GM13977 (cell line): ENCODE measurements around the gene IGSF3.
A peak's percentile ranks its signal among the peaks of the same experiment; 100 is the strongest.

ENCODE experiments used
- DNase-seq: peaks from one replicate; pipeline ENCODE4 v3.0.0; 2012; ENCODE audit warnings: low spot score
- in situ Hi-C: fragments of 300-500 bp; cut with MboI; formaldehyde crosslinking; loops from one replicate; pipeline ENCODE4 v1.12.0; 2022; ENCODE audit warnings: low sequenced_read_pairs, low pct_unique_long_range_greater_than_20kb, mixed read lengths, inconsistent platforms; ENCODE audit not compliant: unreplicated experiment
- TF ChIP-seq, protein P1 (sequence below): IDR thresholded peaks from 2 replicates; pipeline ENCODE4 v1.5.1; 2012; ENCODE audit warnings: mild to moderate bottlenecking, control low read depth; ENCODE audit not compliant: insufficient read depth; ENCODE audit errors: extremely low read depth, missing control alignments

IGSF3 gene

DNA sequence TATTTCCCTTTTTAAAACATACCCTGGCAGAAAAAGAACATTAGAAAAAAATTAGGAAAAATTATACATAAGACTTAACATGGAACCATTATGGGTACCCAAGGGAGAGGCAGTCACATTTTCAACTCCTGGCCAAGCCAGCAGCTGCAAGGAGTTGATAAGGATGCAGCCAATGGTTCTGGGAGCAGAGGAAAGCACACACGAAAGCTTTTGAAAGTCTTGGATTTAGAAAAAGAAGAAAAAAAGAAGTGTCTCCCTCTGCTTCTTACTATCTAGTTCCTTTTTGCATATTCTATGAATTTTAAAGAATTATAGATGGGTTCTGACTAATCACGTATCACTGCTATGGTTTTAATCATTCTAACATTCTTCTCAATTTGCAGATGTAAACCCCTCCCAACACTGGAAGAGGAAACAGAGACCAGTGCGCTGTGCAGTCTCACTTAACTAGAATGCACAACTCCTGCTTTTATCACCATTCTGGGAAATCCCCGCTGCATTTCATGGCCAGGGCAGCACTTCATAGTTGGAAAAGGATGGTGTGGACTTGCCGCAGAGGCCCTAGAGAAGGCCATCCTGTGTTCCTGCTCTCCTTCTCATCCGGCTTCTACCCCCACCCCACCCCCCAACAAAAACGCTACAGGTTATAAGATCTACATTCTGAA lies 94.0 kb downstream of the IGSF3 start:
- no peak for DNase-seq
- in situ Hi-C loops, result loop anchor here (25.0 kb wide), 1 partner anchor 489 kb away; the partner anchor contains the start of gene TTF2
- TF ChIP-seq, protein P1, sequence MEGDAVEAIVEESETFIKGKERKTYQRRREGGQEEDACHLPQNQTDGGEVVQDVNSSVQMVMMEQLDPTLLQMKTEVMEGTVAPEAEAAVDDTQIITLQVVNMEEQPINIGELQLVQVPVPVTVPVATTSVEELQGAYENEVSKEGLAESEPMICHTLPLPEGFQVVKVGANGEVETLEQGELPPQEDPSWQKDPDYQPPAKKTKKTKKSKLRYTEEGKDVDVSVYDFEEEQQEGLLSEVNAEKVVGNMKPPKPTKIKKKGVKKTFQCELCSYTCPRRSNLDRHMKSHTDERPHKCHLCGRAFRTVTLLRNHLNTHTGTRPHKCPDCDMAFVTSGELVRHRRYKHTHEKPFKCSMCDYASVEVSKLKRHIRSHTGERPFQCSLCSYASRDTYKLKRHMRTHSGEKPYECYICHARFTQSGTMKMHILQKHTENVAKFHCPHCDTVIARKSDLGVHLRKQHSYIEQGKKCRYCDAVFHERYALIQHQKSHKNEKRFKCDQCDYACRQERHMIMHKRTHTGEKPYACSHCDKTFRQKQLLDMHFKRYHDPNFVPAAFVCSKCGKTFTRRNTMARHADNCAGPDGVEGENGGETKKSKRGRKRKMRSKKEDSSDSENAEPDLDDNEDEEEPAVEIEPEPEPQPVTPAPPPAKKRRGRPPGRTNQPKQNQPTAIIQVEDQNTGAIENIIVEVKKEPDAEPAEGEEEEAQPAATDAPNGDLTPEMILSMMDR, result no peak

DNA sequence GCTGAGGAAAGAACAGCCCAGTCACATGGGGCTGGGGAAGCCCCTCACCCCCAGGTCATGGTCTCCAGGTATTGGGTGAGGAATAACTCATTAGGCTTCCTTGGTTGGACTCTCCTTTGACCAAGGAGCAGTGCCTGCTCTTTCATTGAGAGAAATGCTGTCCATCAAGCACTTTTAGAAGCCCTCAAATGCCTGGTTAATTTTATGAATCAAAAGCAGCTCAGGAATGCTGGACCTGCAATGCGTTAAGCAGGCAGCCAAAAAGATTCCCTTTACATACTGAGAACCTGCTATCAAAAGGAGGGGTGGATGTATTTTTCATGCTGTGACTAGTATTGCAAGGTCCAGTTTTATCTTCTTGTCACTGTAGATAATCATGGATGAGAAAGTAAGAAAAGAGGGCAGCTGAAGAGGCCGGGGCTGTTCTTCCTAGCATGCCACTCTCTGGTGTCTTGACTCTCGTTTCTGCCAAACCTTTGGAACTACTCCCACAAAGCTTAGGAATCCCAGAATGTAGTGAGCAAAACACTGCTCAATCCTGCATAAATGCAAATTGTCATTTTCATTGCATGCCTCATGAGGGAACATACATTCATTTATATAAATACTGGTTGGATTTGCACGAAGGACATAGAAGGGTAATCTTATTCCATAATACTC lies 94.6 kb downstream of the IGSF3 start:
- no peak for DNase-seq
- TF ChIP-seq, protein P1, result no peak
- in situ Hi-C loops, result loop anchor here (25.0 kb wide), 1 partner anchor 489 kb away; the partner anchor contains the start of gene TTF2

DNA sequence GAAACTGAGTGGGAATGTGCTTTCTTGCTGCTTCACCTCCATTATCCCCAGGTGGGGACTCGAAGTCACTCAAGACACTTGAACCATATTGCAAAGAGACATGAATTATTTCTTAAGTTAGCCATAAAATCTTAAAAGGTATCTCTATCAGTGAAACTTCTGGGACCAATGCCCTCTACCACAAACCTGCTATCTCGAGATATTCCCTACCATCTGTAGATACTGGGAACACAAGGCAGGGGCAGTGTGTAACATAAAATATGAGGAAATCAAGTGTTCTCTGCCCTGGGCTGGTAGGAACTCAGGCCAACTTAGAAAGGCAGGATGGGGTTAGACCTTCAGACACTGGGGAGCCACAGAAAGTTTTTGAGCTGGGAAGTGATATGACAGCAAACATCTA lies 95.4 kb downstream of the IGSF3 start:
- in situ Hi-C loops, result loop anchor here (25.0 kb wide), 1 partner anchor 490 kb away; the partner anchor contains the start of gene TTF2
- TF ChIP-seq, protein P1, result no peak
- DNase-seq, result no peak

DNA sequence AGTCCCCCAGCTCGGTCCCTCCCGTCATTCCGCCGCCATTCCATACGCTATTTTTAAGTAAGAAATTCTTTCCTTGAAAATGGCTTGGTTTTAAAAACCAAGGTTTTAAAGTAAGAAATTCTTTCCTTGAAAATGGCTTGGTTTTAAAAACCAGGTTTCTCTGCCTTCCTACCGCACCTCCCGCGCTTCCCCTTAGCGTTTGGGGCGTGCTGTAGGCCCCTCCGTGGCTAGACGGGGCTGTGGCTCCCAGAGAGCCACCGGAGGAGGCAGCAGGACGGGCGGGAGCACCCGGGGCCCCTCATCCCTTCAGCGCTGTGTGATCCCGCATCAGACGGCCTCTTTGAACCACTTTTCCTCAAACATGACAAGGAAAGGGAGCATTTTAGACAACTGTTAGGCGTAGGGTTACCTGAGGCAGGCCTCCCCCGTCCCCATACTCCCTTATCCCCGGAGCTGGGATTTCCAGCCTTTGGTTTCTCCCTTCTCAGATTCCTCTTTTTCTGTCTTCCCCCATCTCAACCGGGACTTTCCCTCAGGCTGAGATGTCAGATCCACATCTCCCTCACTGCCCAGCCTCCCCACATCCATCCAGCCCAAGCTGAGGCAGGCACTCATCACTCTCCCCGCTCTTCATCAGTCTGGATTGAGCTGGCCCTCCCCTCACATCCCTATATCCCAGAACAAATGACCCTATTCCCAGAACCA lies 96.2 kb downstream of the IGSF3 start:
- TF ChIP-seq, protein P1, result no peak
- no peak for DNase-seq
- in situ Hi-C loops, result loop anchor here (25.0 kb wide), 1 partner anchor 491 kb away; the partner anchor contains the start of gene TTF2

DNA sequence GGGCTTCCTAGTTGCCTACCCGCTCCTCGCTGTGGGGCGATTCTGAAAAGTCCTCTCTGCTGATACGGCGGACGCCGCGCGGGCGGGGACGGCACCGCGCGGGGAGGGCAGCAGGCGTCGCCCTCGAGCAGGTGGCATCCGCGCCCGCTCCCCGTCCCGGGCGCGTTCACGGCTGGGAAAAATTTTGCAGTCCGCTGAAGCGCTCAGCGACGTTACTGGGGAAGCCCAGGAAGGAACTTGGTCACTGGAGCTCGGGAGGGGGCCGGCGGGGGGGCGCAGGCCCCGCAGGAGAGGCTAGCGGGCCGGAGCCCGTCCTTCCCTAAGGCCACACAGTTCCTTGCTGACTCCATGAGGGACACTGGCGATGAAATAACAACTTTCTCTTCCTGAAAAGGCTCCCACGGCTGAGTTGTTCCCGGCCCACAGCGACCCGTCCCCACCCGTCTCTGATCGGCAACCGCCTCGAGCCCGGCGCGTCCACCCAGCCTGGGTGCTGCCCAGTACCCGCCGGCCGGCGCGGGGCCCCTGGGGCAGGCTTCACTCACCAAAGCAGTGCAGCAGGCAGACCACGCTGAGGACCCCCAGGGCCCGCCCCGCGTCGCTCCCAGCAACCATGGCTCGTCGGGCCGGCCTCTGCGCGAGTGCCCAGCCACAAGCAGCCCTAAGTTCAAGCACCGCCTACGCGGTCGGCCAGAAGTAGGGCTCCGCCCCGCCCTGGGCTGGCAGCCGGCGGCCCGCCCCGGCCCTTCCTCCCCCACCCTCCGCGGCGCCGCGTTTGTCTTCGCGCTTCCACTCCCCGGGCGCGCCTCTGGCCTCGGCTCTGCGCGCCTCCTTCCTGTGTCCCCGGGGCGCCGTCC lies 96.9 kb downstream of the IGSF3 start, which contains the start of gene CD58:
Gene CD58, minus strand, starts transcription at position 669 of the 857 bp plus-strand sequence. Its CDS starts 54 bp downstream, at position 615.
- TF ChIP-seq, protein P1, result peak; percentile 82
- peak; percentile 92 for DNase-seq
- in situ Hi-C loops, result loop anchor here (25.0 kb wide), 1 partner anchor 492 kb away; the partner anchor contains the start of gene TTF2

DNA sequence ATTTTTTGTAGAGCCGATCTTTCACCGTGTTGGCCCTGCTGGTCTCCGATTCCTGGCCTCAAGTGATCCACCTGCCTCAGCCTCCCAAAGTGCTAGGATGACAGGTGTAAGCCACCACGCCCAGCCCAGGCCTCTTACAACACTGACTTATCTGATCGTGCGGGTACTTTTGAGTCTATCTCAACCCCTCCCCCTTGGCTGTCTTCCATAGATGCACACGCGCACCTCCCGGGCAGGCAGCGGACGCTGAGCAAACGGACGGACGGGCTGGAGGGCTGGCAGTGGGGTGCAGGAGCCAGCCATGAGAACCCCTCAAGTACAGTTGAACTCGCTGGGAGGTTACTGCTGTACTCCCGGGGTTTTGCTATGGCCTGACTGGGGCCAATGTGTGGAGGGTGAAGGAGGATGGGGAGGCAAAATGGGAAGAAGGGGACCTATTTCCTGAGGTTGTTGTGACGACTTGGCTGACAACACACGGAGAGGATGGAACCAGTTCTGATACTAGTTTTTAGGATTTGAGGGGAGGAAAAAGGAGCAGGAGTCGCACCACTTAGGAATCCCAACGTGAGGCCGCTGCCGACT lies 97.7 kb downstream of the IGSF3 start:
- TF ChIP-seq, protein P1, result no peak
- in situ Hi-C loops, result loop anchor here (25.0 kb wide), 1 partner anchor 492 kb away; the partner anchor contains the start of gene TTF2
- DNase-seq, result no peak
